Measurements from ENCODE around the gene RASA3. TPM values are rescaled to one million over a fixed set of nuclear protein-coding genes. Genes with fewer than 3 reads are reported as not detected.

RASA3 gene
- total RNA-seq, 1 experiment from 2014 or later, result 18.6 TPM

DNA sequence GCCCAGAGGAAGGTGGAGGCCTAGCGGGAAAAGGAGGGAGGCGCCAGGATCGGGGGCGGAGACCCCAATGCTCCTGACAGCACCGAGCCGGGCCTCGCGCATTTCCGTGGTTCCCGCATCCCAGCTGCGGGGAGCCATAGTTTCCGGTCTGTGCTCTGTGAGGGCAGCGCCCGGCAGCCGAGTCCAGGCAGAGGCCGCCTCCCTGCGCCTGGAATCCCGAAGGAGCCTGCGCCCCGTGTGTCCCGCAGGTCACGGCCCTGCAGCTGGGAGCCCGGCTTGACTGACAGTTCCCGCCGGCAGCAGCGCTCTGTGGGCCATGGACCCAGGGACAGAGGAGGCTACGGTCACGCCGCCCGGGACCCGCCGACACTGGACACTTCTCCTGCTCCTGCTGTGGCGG lies 84.0 kb downstream of the RASA3 start:
- CTCF ChIA-PET, result no interaction called here
- H3K4me3 ChIP-seq (replicated peaks in 1 of 2; ENCODE audit: low read depth in 1 of 2, low read length in 2 of 2), result no peak overlapping the region
- intact Hi-C loops (cut with micrococcal nuclease), result no loop called here
- DNase-seq (ENCODE audit: low read depth, low spot score) (no peak), ATAC-seq (no peak)
- no peaks in the 10 kb centered on the region for H3K9me2 ChIP-seq (ENCODE audit: insufficient read depth)
- H3K9ac ChIP-seq (ENCODE audit: low read length), result no peak overlapping the region
- no peaks in the 10 kb centered on the region for H3K36me3 ChIP-seq (ENCODE audit: control insufficient read depth in 1 of 2, insufficient read depth in 2 of 2, low read length in 2 of 2)
- H3K79me2 ChIP-seq (ENCODE audit: insufficient read depth, low read length), result peaks cover 3% of the 10 kb centered on the region; the same call in 1 of the 2 replicates
- TF ChIP-seq SRF (IDR thresholded peaks at IDR 0.05; ENCODE audit: low read depth), result no peak
- TF ChIP-seq, protein P1, sequence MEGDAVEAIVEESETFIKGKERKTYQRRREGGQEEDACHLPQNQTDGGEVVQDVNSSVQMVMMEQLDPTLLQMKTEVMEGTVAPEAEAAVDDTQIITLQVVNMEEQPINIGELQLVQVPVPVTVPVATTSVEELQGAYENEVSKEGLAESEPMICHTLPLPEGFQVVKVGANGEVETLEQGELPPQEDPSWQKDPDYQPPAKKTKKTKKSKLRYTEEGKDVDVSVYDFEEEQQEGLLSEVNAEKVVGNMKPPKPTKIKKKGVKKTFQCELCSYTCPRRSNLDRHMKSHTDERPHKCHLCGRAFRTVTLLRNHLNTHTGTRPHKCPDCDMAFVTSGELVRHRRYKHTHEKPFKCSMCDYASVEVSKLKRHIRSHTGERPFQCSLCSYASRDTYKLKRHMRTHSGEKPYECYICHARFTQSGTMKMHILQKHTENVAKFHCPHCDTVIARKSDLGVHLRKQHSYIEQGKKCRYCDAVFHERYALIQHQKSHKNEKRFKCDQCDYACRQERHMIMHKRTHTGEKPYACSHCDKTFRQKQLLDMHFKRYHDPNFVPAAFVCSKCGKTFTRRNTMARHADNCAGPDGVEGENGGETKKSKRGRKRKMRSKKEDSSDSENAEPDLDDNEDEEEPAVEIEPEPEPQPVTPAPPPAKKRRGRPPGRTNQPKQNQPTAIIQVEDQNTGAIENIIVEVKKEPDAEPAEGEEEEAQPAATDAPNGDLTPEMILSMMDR (IDR thresholded peaks at IDR 0.05 in 2 of 3, conservative IDR thresholded peaks at IDR 0.05 in 1 of 3; ENCODE audit: borderline replicate concordance in 1 of 3, insufficient read depth in 1 of 3, low read depth in 2 of 3, low read length in 2 of 3), result no peak
- TF ChIP-seq CBX3 (IDR thresholded peaks at IDR 0.05; ENCODE audit: low read depth), result no peak
- no peak for TF ChIP-seq YY1 (IDR thresholded peaks at IDR 0.05; ENCODE audit: extremely low read depth, insufficient replicate concordance, low read depth, low read length)
- TF ChIP-seq, protein P2, sequence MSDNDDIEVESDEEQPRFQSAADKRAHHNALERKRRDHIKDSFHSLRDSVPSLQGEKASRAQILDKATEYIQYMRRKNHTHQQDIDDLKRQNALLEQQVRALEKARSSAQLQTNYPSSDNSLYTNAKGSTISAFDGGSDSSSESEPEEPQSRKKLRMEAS (IDR thresholded peaks at IDR 0.05), result no peak
- no peak overlapping the region for H3K4me2 ChIP-seq (ENCODE audit: low read length)
- H3K27me3 ChIP-seq (ENCODE audit: insufficient read depth, low read length), result no peaks in the 10 kb centered on the region
- H3K9me3 ChIP-seq (ENCODE audit: control insufficient read depth in 1 of 2, insufficient read depth in 1 of 2, low read depth in 1 of 2, low read length in 2 of 2), result no peaks in the 10 kb centered on the region
- POLR2A ChIA-PET, result no interaction called here
- BruUV-seq (replicated peaks), result no TSS peak
- RAD21 ChIA-PET (ENCODE audit: low non-redundant PET in 1 of 2, low total read pairs in 2 of 2, uncharacterized antibody in 2 of 2, unreplicated experiment in 2 of 2), result no interaction called here
- H2AFZ ChIP-seq (ENCODE audit: low read depth, low read length, poor library complexity, severe bottlenecking), result no peak overlapping the region
- no peak overlapping the region for H3K27ac ChIP-seq (ENCODE audit: low read depth, low read length)
- H4K20me1 ChIP-seq (ENCODE audit: insufficient read depth), result no peaks in the 10 kb centered on the region
- no peaks in the 10 kb centered on the region for H3K4me1 ChIP-seq (ENCODE audit: control insufficient read depth in 1 of 2, insufficient read depth in 2 of 2, low read length in 2 of 2)

DNA sequence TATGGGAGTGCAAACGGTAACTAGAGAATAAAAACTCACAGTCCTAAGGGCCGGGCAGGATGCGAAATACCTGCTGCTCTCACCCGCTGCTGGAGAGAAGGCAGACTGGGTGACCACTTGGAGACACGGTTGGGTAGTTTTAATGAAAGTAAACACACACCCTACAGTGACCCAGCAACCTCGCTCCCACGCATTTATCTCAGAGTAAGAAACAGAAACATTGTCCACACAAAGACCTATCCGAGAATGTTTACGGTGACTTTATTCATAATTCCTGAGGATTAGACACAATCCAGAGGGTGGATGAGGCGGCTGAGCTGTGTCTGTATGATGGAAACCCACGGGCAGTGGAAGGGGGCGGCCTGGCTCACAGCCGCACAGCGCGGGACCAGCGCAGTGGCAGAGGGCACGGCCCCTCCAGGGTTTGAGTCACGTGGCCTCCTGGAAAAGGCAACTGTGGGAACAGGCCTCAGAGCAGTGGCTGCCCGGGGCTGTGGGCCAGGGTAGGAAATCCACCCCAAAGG lies 85.0 kb downstream of the RASA3 start:
- Histone ChIP-seq H3K4me2 (ENCODE audit: low read length) (no peak overlapping the region), H2AFZ (ENCODE audit: low read depth, low read length, poor library complexity, severe bottlenecking) (no peak overlapping the region), H3K36me3 (ENCODE audit: control insufficient read depth in 1 of 2, insufficient read depth in 2 of 2, low read length in 2 of 2) (no peaks in the 10 kb centered on the region), H3K9me2 (ENCODE audit: insufficient read depth) (no peaks in the 10 kb centered on the region), H3K4me1 (ENCODE audit: control insufficient read depth in 1 of 2, insufficient read depth in 2 of 2, low read length in 2 of 2) (no peaks in the 10 kb centered on the region), H3K27me3 (ENCODE audit: insufficient read depth, low read length) (no peaks in the 10 kb centered on the region), H3K4me3 (replicated peaks in 1 of 2; ENCODE audit: low read depth in 1 of 2, low read length in 2 of 2) (no peak overlapping the region), H3K9me3 (ENCODE audit: control insufficient read depth in 1 of 2, insufficient read depth in 1 of 2, low read depth in 1 of 2, low read length in 2 of 2) (no peaks in the 10 kb centered on the region), H3K79me2 (ENCODE audit: insufficient read depth, low read length) (no peaks in the 10 kb centered on the region), H3K27ac (ENCODE audit: low read depth, low read length) (no peak overlapping the region), H4K20me1 (ENCODE audit: insufficient read depth) (no peaks in the 10 kb centered on the region), H3K9ac (ENCODE audit: low read length) (no peak overlapping the region)
- CTCF ChIA-PET, result no interaction called here
- BruUV-seq (replicated peaks), result no TSS peak
- DNase-seq (ENCODE audit: low read depth, low spot score) (no peak), ATAC-seq (no peak)
- RAD21 ChIA-PET (ENCODE audit: low non-redundant PET in 1 of 2, low total read pairs in 2 of 2, uncharacterized antibody in 2 of 2, unreplicated experiment in 2 of 2), result no interaction called here
- POLR2A ChIA-PET, result no interaction called here
- intact Hi-C loops (cut with micrococcal nuclease), result no loop called here
- TF ChIP-seq POLR2AphosphoS5 (IDR thresholded peaks at IDR 0.05; ENCODE audit: low read depth, low read length) (no peak), ZFX (IDR thresholded peaks at IDR 0.05) (no peak), JUND (IDR thresholded peaks at IDR 0.05) (no peak)

All from HCT116 (cell line).